Measurements from ENCODE around the gene ALG12.

The ALG12 gene

GRCh38 chr22:49910229-49911155 is 7.7 kb downstream of the ALG12 start:
- no peak for DNase-seq

- no peak for DNase-seq
Measured at GRCh38 chr22:49909476-49910205, 8.6 kb downstream of the ALG12 start.

GRCh38 chr22:49907807-49908206 is 10.4 kb downstream of the ALG12 start:
- DNase-seq: no peak

- DNase-seq: no peak
Measured at GRCh38 chr22:49906799-49907290, 11.4 kb downstream of the ALG12 start.

- no peak for DNase-seq
Measured at GRCh38 chr22:49906071-49906798, 12.0 kb downstream of the ALG12 start.

- DNase-seq: no peak
Measured at GRCh38 chr22:49905465-49905864, 12.8 kb downstream of the ALG12 start.

- DNase-seq: no peak
Measured at GRCh38 chr22:49904040-49904369, 14.2 kb downstream of the ALG12 start.

- peak; percentile 1 for DNase-seq
Measured at GRCh38 chr22:49903322-49904039, 14.8 kb downstream of the ALG12 start.

- no peak for DNase-seq
Measured at GRCh38 chr22:49901457-49901856, 16.8 kb downstream of the ALG12 start.

GRCh38 chr22:49900441-49901230 is 17.6 kb downstream of the ALG12 start:
- no peak for DNase-seq

- no peak for DNase-seq
Measured at GRCh38 chr22:49899530-49899929, 18.7 kb downstream of the ALG12 start.

GRCh38 chr22:49897015-49897684 is 21.1 kb downstream of the ALG12 start:
- DNase-seq: no peak

GRCh38 chr22:49896201-49896600 is 22.0 kb downstream of the ALG12 start:
- no peak for DNase-seq

GRCh38 chr22:49894322-49895054 is 23.8 kb downstream of the ALG12 start:
- no peak for DNase-seq

GRCh38 chr22:49893025-49893424 is 25.2 kb downstream of the ALG12 start:
- no peak for DNase-seq

- DNase-seq: no peak
Measured at GRCh38 chr22:49892226-49892899, 25.9 kb downstream of the ALG12 start.

GRCh38 chr22:49889071-49889470 is 29.2 kb downstream of the ALG12 start:
- no peak for DNase-seq

GRCh38 chr22:49887702-49888101 is 30.5 kb downstream of the ALG12 start:
- DNase-seq: no peak

GRCh38 chr22:49887064-49887451 is 31.2 kb downstream of the ALG12 start:
- no peak for DNase-seq
